ENCODE results near the gene GSTO2. TPM values are rescaled to one million over a fixed set of nuclear protein-coding genes. Genes with fewer than 3 reads are reported as not detected.

The GSTO2 gene
- total RNA-seq, 1 donor from 2014 or later, result 1.2 TPM

DNA sequence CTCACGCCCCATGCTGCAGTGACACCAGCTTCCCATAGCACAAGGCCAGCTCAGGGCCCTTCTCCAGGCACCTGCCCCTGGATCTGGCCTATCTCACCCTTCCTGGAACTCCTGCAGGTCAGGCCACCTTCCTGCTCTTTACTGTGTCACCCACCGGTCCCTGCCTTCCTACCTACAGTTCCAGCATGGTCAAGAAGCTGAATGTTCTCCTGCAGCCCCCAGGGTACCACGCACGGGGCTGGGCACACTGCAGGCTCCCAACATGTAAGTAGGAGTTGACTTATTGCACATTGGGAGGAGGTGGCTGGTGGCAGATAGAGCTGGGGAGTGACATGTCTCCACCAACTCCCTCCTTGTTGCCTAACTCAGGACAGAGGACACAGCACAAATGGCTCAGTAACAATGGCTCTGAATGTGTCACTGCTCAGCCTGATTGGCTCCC lies 54.8 kb downstream of the GSTO2 start:
- Mint-ChIP-seq H3K36me3 (ENCODE audit: low read depth, unreplicated experiment) (peaks cover 7% of the 10 kb centered on the region), H3K4me1 (ENCODE audit: low read depth, unreplicated experiment) (peaks cover 49% of the 10 kb centered on the region), H3K27me3 (ENCODE audit: low read depth, unreplicated experiment) (no peaks in the 10 kb centered on the region), H3K9me3 (ENCODE audit: unreplicated experiment) (peaks cover 2% of the 10 kb centered on the region), H3K4me3 (ENCODE audit: unreplicated experiment) (no peak overlapping the region), H3K27ac (ENCODE audit: unreplicated experiment) (no peak overlapping the region)
- Histone ChIP-seq H3K4me1 (ENCODE audit: insufficient read depth, low read length) (peaks cover 54% of the 10 kb centered on the region), H4K20me1 (ENCODE audit: insufficient read depth, low read length) (peaks cover 94% of the 10 kb centered on the region), H3K79me2 (ENCODE audit: insufficient read depth, low read length) (peaks cover 100% of the 10 kb centered on the region), H3K4me3 (ENCODE audit: insufficient read depth, low read depth, low read length) (no peak overlapping the region), H2AFZ (ENCODE audit: low read depth, low read length) (no peak overlapping the region), H3K27me3 (ENCODE audit: insufficient read depth, low read length) (no peaks in the 10 kb centered on the region), H3K4me2 (ENCODE audit: low read length) (no peak overlapping the region), H3K36me3 (ENCODE audit: insufficient read depth, low read length) (no peaks in the 10 kb centered on the region), H3K9me3 (ENCODE audit: insufficient read depth, low read depth, low read length) (no peaks in the 10 kb centered on the region), H3K27ac (ENCODE audit: low read depth, low read length) (no peak overlapping the region), H3K9ac (ENCODE audit: low read length) (no peak overlapping the region)
- TF ChIP-seq, protein P1, sequence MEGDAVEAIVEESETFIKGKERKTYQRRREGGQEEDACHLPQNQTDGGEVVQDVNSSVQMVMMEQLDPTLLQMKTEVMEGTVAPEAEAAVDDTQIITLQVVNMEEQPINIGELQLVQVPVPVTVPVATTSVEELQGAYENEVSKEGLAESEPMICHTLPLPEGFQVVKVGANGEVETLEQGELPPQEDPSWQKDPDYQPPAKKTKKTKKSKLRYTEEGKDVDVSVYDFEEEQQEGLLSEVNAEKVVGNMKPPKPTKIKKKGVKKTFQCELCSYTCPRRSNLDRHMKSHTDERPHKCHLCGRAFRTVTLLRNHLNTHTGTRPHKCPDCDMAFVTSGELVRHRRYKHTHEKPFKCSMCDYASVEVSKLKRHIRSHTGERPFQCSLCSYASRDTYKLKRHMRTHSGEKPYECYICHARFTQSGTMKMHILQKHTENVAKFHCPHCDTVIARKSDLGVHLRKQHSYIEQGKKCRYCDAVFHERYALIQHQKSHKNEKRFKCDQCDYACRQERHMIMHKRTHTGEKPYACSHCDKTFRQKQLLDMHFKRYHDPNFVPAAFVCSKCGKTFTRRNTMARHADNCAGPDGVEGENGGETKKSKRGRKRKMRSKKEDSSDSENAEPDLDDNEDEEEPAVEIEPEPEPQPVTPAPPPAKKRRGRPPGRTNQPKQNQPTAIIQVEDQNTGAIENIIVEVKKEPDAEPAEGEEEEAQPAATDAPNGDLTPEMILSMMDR (IDR thresholded peaks at IDR 0.05; ENCODE audit: insufficient read depth, low read depth, low read length), result no peak
- no peak for TF ChIP-seq EZH2 (IDR thresholded peaks at IDR 0.05; ENCODE audit: insufficient read depth, low read length)
- no peak for FAIRE-seq
- no peak for DNase-seq (ENCODE audit: low read depth)

GRCh38 chr10:104324221-104324686 lies 55.3 kb downstream of the GSTO2 start:
- DNase-seq (ENCODE audit: low read depth) (no peak), FAIRE-seq (no peak)
- Histone ChIP-seq H3K9me3 (ENCODE audit: insufficient read depth, low read depth, low read length) (no peaks in the 10 kb centered on the region), H3K27me3 (ENCODE audit: insufficient read depth, low read length) (no peaks in the 10 kb centered on the region), H3K9ac (ENCODE audit: low read length) (no peak overlapping the region), H3K4me2 (ENCODE audit: low read length) (no peak overlapping the region), H3K4me1 (ENCODE audit: insufficient read depth, low read length) (peaks cover 56% of the 10 kb centered on the region), H3K36me3 (ENCODE audit: insufficient read depth, low read length) (no peaks in the 10 kb centered on the region), H3K4me3 (ENCODE audit: insufficient read depth, low read depth, low read length) (no peak overlapping the region), H3K27ac (ENCODE audit: low read depth, low read length) (no peak overlapping the region), H3K79me2 (ENCODE audit: insufficient read depth, low read length) (peaks cover 100% of the 10 kb centered on the region), H4K20me1 (ENCODE audit: insufficient read depth, low read length) (peaks cover 90% of the 10 kb centered on the region), H2AFZ (ENCODE audit: low read depth, low read length) (no peak overlapping the region)
- Mint-ChIP-seq H3K4me1 (ENCODE audit: low read depth, unreplicated experiment) (peaks cover 52% of the 10 kb centered on the region), H3K27ac (ENCODE audit: unreplicated experiment) (no peak overlapping the region), H3K4me3 (ENCODE audit: unreplicated experiment) (no peak overlapping the region), H3K36me3 (ENCODE audit: low read depth, unreplicated experiment) (peaks cover 7% of the 10 kb centered on the region), H3K27me3 (ENCODE audit: low read depth, unreplicated experiment) (no peaks in the 10 kb centered on the region), H3K9me3 (ENCODE audit: unreplicated experiment) (peaks cover 2% of the 10 kb centered on the region)
- TF ChIP-seq EZH2 (IDR thresholded peaks at IDR 0.05; ENCODE audit: insufficient read depth, low read length), result no peak
- TF ChIP-seq, protein P1 (IDR thresholded peaks at IDR 0.05; ENCODE audit: insufficient read depth, low read depth, low read length), result no peak

- Histone ChIP-seq H3K9me3 (ENCODE audit: insufficient read depth, low read depth, low read length) (no peaks in the 10 kb centered on the region), H3K4me3 (ENCODE audit: insufficient read depth, low read depth, low read length) (no peak overlapping the region), H3K36me3 (ENCODE audit: insufficient read depth, low read length) (no peaks in the 10 kb centered on the region), H3K27me3 (ENCODE audit: insufficient read depth, low read length) (no peaks in the 10 kb centered on the region), H3K27ac (ENCODE audit: low read depth, low read length) (no peak overlapping the region), H3K9ac (ENCODE audit: low read length) (no peak overlapping the region), H4K20me1 (ENCODE audit: insufficient read depth, low read length) (peaks cover 89% of the 10 kb centered on the region), H2AFZ (ENCODE audit: low read depth, low read length) (no peak overlapping the region), H3K79me2 (ENCODE audit: insufficient read depth, low read length) (peaks cover 94% of the 10 kb centered on the region), H3K4me1 (ENCODE audit: insufficient read depth, low read length) (peaks cover 57% of the 10 kb centered on the region), H3K4me2 (ENCODE audit: low read length) (no peak overlapping the region)
- no peak overlapping the region for H3K27ac Mint-ChIP-seq (ENCODE audit: unreplicated experiment)
- FAIRE-seq (no peak), DNase-seq (ENCODE audit: low read depth) (no peak)
- H3K36me3 Mint-ChIP-seq (ENCODE audit: low read depth, unreplicated experiment), result peaks cover 4% of the 10 kb centered on the region
- H3K9me3 Mint-ChIP-seq (ENCODE audit: unreplicated experiment), result peaks cover 2% of the 10 kb centered on the region
- H3K4me3 Mint-ChIP-seq (ENCODE audit: unreplicated experiment), result no peak overlapping the region
- TF ChIP-seq, protein P1 (IDR thresholded peaks at IDR 0.05; ENCODE audit: insufficient read depth, low read depth, low read length), result no peak
- TF ChIP-seq EZH2 (IDR thresholded peaks at IDR 0.05; ENCODE audit: insufficient read depth, low read length), result no peak
- peaks cover 51% of the 10 kb centered on the region for H3K4me1 Mint-ChIP-seq (ENCODE audit: low read depth, unreplicated experiment)
- H3K27me3 Mint-ChIP-seq (ENCODE audit: low read depth, unreplicated experiment), result no peaks in the 10 kb centered on the region
These were observed 55.9 kb downstream of the GSTO2 start for GRCh38 chr10:104324931-104325330.
